Measurements from ENCODE around the gene TIMM21. TPM values are rescaled to one million over a fixed set of nuclear protein-coding genes. Genes with fewer than 3 reads are reported as not detected.

Gene TIMM21
- polyA plus RNA-seq, 1 donor, result 41.5 TPM

- peaks cover 4% of the 10 kb centered on the region for H3K4me1 ChIP-seq (ENCODE audit: control insufficient read depth, insufficient read depth, low read length)
- no peak overlapping the region for H3K4me3 ChIP-seq (ENCODE audit: low read length)
- no peaks in the 10 kb centered on the region for H3K36me3 ChIP-seq (ENCODE audit: control insufficient read depth, insufficient read depth, low read length)
- no peaks in the 10 kb centered on the region for H3K27me3 ChIP-seq (ENCODE audit: control insufficient read depth, insufficient read depth, low read length)
- no CpG with 5 or more reads among the region's 7 CpGs for WGBS (ENCODE audit: insufficient coverage, low lambda C conversion rate)
- no peak for DNase-seq
- no peaks in the 10 kb centered on the region for H3K9me3 ChIP-seq (ENCODE audit: control insufficient read depth, low read depth, low read length)
- H3K27ac ChIP-seq (ENCODE audit: low read length), result no peak overlapping the region
Observed at GRCh38 chr18:74203811-74204210, 55.5 kb downstream of the TIMM21 start.

GRCh38 chr18:74204526-74205152, 56.3 kb downstream of the TIMM21 start:
- no peaks in the 10 kb centered on the region for H3K36me3 ChIP-seq (ENCODE audit: control insufficient read depth, insufficient read depth, low read length)
- no peaks in the 10 kb centered on the region for H3K9me3 ChIP-seq (ENCODE audit: control insufficient read depth, low read depth, low read length)
- WGBS (ENCODE audit: insufficient coverage, low lambda C conversion rate), result no CpG with 5 or more reads among the region's 5 CpGs
- no peak for DNase-seq
- H3K27me3 ChIP-seq (ENCODE audit: control insufficient read depth, insufficient read depth, low read length), result no peaks in the 10 kb centered on the region
- no peak overlapping the region for H3K27ac ChIP-seq (ENCODE audit: low read length)
- H3K4me1 ChIP-seq (ENCODE audit: control insufficient read depth, insufficient read depth, low read length), result peaks cover 4% of the 10 kb centered on the region
- no peak overlapping the region for H3K4me3 ChIP-seq (ENCODE audit: low read length)

Other genes starting within 250 kb of the TIMM21 start
- gene FBXO15, start 689 bp upstream of the TIMM21 start, polyA plus RNA-seq, result 0.73 TPM
- 112 TPM for gene CYB5A, start 143.4 kb downstream of the TIMM21 start, polyA plus RNA-seq
- 0.01 TPM for gene C18orf63, start 167.3 kb downstream of the TIMM21 start, polyA plus RNA-seq